NCI-H2196 (cell line): Measurements from ENCODE around the gene CLEC18C.
"Not testable (repeated sequence)": the region's sequence is repeated elsewhere in the genome, so short reads cannot be mapped to it uniquely, and the experiment has no call there.

ENCODE experiments used
- DNase-seq: peaks from one replicate; lab custom pipeline; 2025; ENCODE audit not compliant: unreplicated experiment; lab: John Stamatoyannopoulos, UW

CLEC18C gene

DNA sequence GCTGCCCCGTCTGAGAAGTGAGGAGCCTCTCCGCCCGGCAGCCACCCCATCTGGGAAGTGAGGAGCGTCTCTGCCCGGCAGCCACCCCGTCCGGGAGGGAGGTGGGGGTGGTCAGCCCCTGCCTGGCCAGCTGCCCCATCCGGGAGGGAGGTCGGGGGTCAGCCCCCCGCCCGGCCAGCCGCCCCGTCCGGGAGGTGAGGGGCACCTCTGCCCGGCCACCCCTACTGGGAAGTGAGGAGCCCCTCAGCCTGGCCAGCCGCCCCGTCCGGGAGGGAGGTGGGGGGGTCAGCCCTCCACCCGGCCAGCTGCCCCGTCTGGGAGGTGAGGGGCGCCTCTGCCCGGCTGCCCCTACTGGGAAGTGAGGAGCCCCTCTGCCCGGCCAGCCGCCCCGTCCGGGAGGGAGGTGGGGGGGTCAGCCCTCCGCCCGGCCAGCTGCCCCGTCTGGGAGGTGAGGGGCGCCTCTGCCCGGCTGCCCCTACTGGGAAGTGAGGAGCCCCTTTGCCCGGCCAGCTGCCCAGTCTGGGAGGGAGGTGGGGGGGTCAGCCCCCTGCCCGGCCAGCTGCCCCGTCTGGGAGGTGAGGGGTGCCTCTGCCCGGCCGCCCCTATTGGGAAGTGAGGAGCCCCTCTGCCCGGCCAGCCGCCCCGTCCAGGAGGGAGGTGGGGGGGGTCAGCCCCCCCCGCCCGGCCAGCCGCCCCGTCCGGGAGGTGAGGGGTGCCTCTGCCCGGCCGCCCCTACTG, 31.2 kb downstream of the CLEC18C start:
- DNase-seq: not testable (repeated sequence)

DNA sequence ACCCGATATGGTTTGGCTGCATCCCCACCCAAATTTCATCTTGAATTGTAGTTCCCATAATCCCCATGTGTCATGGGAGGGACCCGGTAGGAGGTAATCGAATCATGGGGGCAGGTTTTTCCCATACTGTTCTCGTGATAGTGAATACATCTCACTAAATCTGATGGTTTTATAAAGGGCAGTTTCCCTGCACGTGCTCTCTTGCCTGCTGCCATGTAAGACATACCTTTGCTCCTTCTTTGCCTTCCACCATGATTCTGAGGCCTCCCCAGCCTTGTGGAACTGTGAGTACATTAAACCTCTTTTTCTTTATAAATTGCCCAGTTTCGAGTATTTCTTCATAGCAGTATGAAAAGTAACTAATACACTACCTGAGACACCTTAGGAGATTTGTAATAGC, 32.8 kb downstream of the CLEC18C start:
- DNase-seq: not testable (repeated sequence)

GRCh38 chr16:70218586-70218985, 45.0 kb downstream of the CLEC18C start:
- not testable (repeated sequence) for DNase-seq

- not testable (repeated sequence) for DNase-seq
Observed at GRCh38 chr16:70222574-70222973, 49.0 kb downstream of the CLEC18C start.

DNA sequence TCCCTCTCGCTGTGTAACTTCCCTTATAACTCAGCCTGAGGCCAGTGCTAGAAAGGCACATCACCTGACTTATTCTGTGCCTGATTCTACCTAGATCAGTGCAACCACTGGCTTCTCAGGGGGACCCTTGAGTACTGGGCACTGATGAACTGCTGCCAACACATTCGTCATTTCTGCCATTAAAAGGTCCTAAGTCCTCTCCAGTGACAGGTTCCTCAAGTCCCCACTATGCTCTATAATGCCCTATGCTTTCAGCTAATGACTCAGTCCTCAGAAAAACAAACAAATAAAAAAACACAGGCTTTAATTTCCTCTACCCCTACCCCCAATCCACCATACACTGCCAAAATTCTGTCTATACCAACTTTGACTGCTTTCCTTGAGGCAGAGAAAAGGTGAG, 49.6 kb downstream of the CLEC18C start:
- DNase-seq: not testable (repeated sequence)

DNA sequence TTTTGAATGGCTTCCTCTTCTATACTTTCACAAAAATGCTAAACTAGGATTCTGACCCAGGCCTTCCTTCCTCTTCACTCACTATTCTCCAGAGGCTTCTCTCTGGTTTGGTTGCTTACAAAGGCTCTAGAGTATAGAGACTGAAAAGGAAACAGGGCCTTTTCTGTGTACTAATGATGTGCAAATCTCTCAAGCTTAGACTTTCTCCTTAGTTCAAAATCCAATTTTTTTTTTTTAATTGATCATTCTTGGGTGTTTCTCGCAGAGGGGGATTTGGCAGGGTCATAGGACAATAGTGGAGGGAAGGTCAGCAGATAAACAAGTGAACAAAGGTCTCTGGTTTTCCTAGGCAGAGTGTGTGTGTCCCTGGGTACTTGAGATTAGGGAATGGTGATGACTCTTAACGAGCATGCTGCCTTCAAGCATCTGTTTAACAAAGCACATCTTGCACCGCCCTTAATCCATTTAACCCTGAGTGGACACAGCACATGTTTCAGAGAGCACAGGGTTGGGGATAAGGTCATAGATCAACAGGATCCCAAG, 50.5 kb downstream of the CLEC18C start:
- DNase-seq: not testable (repeated sequence)

GRCh38 chr16:70224645-70225044, 51.1 kb downstream of the CLEC18C start:
- not testable (repeated sequence) for DNase-seq

- not testable (repeated sequence) for DNase-seq
Observed at GRCh38 chr16:70225430-70225829, 51.8 kb downstream of the CLEC18C start.

DNA sequence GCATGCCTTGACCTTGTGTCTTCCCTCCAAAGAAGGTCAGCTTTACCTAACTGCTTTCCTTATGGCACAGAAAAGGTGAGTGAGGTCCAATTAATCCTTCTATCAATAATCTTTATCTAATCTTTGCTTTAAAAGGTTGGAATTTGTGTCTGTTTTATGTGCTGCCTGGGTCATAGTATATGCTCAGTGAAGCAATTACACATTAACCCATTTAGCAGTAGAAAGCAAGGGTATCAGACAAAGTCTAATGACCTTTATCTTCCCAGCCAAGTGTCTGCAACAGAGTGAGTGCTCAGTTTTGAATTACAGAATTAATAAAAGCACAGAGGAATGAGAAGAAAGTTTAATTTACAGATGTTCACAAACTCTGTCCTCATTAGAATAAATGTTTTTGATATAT, 52.4 kb downstream of the CLEC18C start:
- not testable (repeated sequence) for DNase-seq

DNA sequence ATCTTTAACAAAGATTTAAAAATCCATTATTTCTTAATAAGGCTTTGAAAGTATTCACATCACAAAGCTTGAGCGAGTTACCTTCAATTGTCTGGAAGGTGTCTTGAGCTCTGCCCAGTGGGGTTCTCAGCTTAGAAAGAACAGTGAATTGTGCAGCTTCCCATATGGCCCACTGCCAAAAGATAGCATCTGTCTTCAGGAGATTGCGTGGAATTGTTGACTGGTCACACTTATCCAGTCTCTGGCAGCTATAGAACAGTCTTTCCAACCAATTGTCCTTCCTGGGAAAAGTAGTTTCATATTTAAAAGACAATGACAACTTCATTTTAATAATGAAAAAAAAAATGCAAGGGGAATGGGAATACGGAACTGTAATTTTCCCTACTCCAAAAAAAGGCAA, 58.2 kb downstream of the CLEC18C start:
- not testable (repeated sequence) for DNase-seq
